Stimulated activated CD8-positive, alpha-beta memory T cell treated with anti-CD3 and anti-CD28 coated beads, Interleukin-4, amount 100 ng/mL, for 48 hours (primary cell): ENCODE results near the gene STARD4.

Experiments used
- DNase-seq: peaks from one replicate; pipeline ENCODE4 v3.0.0-alpha.2; 2020

STARD4 gene

GRCh38 chr5:111520908-111521307, 8.6 kb upstream of the STARD4 start:
- no peak for DNase-seq

DNA sequence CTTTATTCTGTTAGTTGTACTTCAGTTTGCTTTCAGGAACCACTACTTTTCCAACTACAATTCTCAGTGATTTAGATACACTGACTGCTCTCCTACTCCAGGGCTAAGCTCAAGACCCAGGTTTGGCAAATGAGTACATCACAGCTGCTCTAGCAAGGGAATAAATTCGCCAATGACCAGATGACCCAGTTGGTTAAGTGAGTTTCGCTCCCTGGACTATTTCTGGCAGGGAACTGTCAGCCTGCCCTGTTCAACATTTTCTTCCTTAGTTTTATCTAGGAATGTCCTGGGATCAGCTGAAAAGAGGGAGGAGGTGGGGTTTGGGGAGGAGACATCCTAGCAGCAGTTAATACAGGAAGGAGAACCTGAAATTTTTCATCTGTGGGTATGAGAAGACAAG, 6.4 kb upstream of the STARD4 start:
- DNase-seq, result no peak

- DNase-seq, result no peak
Observed at GRCh38 chr5:111517853-111518501, 5.6 kb upstream of the STARD4 start.

GRCh38 chr5:111514087-111514486, 1.8 kb upstream of the STARD4 start:
- DNase-seq, result no peak

GRCh38 chr5:111513131-111513520, 791 bp upstream of the STARD4 start:
- DNase-seq, result no peak

DNA sequence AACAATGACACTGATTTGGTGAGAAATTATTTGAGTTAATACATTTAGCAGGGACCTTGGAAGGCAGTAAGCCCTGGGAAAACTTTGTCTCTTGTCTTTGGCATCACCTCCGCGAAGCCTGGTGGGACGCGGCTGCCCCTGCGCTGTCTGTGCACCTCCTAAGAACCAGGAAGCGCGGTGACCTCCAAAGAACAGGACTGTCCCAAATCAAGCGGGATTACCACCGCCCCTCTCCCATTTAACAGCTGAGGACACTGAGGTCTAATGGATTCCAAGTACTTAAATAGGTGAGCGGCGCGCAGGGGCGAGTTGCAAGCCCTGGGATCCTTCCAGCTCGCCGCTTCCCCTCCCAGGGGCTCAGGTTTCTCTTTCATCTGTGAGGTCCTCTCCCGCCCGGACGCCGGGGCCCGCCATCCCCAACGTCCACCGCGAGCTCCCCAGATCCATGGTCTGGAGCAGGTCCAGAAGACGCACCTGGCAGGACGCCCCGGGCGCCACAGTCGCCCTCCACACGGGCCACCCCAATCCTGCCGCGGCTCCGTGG, 432 bp downstream of the STARD4 start:
- peak; percentile 50 for DNase-seq

DNA sequence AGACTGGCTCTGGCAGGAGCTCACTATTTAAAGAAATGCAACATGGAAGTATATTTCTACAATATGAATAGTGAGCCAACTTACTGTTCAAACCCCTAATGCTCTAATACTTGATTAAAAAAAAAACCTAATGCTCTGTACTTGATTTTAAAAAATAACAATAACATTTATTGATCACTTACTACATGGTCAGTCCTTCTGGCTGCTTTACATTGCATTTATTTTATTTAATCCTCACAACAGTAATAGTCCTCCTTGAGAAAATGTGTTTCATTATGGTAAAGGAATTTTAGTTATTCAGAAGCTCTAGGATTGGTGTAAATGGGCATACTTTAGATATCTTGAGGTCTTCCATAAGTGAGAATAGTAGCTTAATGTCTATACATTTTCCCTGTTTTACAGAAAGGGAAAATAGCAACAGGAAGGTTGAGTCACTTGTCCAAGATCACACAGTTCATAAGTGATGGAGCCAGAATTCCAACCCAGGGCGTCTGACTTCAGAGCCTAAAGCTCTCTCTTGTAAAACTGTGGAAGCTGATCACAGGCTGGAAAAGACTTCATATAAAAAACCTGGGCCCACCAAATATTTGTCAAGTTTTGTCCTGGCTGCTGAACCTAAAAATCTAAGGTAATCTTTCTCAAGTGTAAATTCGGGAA, 1.0 kb downstream of the STARD4 start:
- no peak for DNase-seq

GRCh38 chr5:111509119-111509518, 3.2 kb downstream of the STARD4 start:
- no peak for DNase-seq

DNA sequence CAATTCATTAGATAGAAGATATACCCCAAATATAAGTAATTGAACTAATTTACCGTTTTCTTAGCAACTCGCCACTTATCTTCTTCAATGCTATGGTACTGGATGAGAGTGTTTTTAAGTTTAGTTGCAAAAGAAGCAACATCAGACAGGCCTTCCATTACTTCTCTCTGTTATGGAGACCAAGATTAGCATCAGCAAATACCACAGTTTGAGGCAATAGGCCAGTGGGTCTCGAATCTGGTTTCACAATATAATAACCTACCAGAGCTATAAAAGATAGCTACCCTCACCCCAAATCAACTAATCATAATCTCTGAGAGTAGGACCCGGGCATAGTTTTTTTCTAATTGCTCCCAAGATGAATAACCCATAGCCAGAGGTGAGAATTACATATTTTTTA, 5.1 kb downstream of the STARD4 start:
- no peak for DNase-seq

GRCh38 chr5:111505096-111505495, 7.2 kb downstream of the STARD4 start:
- DNase-seq, result no peak

- no peak for DNase-seq
Observed at GRCh38 chr5:111502956-111503355, 9.4 kb downstream of the STARD4 start.

DNA sequence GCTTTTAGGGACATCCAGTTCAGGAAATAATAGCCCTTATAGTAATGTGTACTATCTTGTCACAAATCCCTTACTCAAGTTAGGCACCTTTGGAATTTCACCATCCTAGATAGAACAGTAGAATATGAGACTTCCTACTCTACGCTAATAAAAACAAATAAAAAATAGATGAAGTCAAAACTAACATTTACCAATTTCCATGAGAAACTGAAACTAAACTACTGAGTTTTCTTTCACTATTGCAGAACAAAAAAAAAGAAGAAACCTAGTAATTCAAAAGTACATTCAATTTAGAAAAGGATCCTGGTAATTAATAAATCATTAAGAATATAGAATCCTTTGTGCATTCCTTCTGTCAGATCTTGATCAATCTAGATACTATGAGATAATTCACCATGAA, 14.0 kb downstream of the STARD4 start:
- no peak for DNase-seq

DNA sequence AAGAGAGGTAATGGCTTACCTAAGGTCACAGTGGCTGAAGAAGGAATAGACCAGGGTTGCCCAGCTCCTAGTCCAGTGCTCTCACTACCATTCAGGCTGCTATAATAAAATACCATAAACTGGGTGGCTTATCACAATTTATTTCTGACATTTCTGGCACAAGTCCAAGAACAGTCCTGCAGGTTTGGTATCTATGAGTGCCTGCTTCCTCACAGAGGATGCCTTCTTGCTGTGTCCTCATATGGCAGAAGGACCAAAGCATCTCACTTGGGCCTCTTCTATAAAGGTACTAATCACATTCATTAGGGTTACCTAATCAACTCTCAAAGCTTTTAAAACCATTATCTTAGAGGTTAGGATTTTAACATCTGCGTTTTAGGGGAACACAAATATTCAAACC, 17.2 kb downstream of the STARD4 start:
- no peak for DNase-seq

DNA sequence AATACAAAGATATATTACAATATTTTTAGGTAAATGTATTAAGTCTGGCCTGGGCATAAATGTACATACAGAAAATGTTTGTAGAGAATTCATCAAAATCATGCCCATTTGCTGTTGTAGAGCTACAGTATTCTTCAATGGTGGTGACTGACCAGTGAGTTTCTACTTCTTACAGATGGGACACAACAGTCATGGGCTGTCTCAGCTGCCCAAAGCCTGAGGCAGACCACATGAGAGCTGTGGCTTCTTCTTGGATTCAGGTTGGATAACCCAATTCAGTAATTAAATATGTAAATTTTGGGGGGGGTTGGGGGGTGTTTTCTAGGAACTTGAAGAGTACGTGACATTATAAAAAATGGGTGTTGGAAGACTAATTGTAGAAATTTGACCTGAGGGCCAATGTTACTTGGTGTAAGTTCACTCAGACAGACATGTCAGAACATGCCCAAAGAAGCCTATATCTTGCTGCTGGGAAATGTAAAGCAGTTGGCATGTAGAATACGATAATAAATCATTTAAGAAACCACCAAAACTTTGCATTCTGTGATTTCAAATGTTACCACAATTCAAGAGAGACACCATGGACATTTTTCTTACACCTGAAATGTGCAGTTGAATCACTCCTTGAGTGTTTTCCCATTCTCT, 17.9 kb downstream of the STARD4 start:
- DNase-seq, result no peak

DNA sequence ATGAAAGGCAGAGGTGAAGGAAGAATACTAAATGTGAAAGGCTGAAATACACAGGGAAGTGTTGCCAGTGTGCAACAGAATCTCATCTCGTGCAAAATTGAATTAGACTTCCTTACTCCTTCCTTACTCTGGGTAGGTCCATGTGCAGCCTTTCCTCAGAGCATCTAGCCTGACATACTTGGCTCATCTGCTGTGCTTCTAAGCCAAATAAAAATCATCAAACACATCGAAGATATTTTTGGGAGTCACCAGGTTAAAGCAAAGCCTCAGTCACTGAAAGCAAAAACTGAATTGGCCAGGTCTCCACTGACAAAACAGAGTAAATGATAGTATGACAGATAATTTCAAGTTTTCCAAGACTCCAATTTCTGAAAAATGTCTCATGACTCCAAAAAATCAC, 19.3 kb downstream of the STARD4 start:
- no peak for DNase-seq

GRCh38 chr5:111488353-111488752, 24.0 kb downstream of the STARD4 start:
- no peak for DNase-seq

- DNase-seq, result no peak
Observed at GRCh38 chr5:111486926-111487325, 25.4 kb downstream of the STARD4 start.

GRCh38 chr5:111486055-111486454, 26.3 kb downstream of the STARD4 start:
- no peak for DNase-seq

DNA sequence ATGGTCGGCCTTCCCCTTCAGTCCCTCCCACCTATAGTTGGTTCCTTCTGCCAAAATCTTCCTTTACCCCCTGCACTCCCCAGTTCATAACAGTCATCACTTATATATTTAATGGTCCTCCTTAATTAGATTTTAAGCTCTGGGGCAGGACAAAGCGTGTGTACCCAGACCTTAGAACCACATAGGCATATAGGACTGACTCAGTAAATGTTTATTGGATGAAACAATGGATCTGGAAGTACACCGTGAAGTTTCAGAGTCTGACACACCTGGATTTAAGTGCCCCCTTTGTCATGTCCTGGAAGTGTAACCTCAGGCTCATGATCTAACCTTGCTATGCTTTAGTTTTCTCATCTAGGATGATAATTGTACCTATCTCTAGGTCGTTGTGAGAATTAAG, 32.0 kb downstream of the STARD4 start:
- no peak for DNase-seq

GRCh38 chr5:111478898-111479297, 33.4 kb downstream of the STARD4 start:
- DNase-seq, result no peak

DNA sequence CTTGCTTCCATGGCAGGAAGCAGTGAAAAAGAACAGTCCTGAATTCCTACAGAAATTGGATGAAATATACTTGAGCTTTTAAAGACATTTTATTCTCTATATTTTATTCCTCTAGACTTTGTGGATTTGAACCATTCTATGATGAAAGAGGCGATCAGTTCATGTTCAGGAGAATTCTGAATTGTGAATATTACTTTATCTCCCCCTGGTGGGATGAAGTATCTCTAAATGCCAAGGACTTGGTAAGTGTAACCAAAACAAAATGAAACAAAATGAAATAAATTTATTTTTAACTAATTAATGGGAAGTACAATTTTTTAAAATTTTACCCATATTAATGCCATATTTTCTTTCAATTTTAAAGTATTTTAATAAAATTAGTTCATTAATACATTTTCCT, 34.1 kb downstream of the STARD4 start:
- DNase-seq, result no peak

- DNase-seq, result no peak
Observed at GRCh38 chr5:111472579-111472978, 39.8 kb downstream of the STARD4 start.

DNA sequence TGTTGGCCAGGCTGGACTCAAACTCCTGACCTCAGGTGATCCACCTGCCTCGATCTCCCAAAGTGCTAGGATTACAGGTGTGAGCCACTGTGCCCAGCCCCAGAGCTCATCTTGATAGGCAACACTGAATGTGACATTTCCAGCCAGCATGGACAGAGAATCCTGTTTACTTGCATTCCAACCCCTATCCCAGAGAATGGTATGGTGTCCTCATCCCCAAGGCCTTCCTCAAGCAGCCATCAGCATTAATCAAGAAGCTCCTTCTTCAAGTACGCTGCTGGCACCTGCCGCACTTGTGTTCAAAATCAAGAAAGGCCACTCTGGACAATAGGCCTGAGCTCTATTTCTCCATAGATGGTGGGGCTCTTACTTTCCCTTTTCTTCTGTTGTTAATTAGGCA, 40.2 kb downstream of the STARD4 start:
- no peak for DNase-seq

- no peak for DNase-seq
Observed at GRCh38 chr5:111469903-111470302, 42.4 kb downstream of the STARD4 start.
